ENCODE results near the gene COX7A2L. TPM values are rescaled to one million over a fixed set of nuclear protein-coding genes. Genes with fewer than 3 reads are reported as not detected.

COX7A2L gene
- polyA plus RNA-seq, 1 donor (not counting 4 experiments of a cell fraction or from before 2014, with no cell fraction given): 172 TPM

GRCh38 chr2:42328148-42328833 lies 32.7 kb downstream of the COX7A2L start:
- peaks cover 9% of the 10 kb centered on the region for H3K4me1 ChIP-seq (ENCODE audit: control insufficient read depth, extremely low read depth, insufficient read depth, low read length)
- DNase-seq (ENCODE audit: low read depth, low spot score): no peak
- H3K27ac ChIP-seq (ENCODE audit: control insufficient read depth, insufficient read depth, low read length): no peak overlapping the region
- peaks cover 3 to 16% of the 10 kb centered on the region in 2 experiments for H3K36me3 ChIP-seq (ENCODE audit: control insufficient read depth in 2 of 2, extremely low read depth in 1 of 2, insufficient read depth in 2 of 2, low read length in 2 of 2)
- H2AFZ ChIP-seq (ENCODE audit: control insufficient read depth, low read length): no peak overlapping the region
- H3K9ac ChIP-seq (ENCODE audit: control insufficient read depth, extremely low read depth, insufficient read depth, low read length): no peak overlapping the region
- TF ChIP-seq EZH2 (IDR thresholded peaks at IDR 0.05; ENCODE audit: low read length): no peak
- TF ChIP-seq CTCF (optimal IDR thresholded peaks at IDR 0.05 in 1 of 3, IDR thresholded peaks at IDR 0.05 in 1 of 3, conservative IDR thresholded peaks at IDR 0.05 in 1 of 3; ENCODE audit: extremely low read depth in 1 of 3, insufficient read depth in 2 of 3, low read length in 3 of 3): peak in 2 of 3 experiments; percentile 5 to 35
- dilution Hi-C loops (cut with MboI; ENCODE audit: extremely low pct_ligation_motif_present, low sequenced_read_pairs): no loop called here
- FAIRE-seq: no peak
- no peaks in the 10 kb centered on the region for H4K20me1 ChIP-seq (ENCODE audit: control insufficient read depth, extremely low read depth, insufficient read depth, low read length)
- H3K4me3 ChIP-seq (ENCODE audit: control insufficient read depth in 2 of 3, extremely low read depth in 1 of 3, insufficient read depth in 2 of 3, low read depth in 1 of 3, low read length in 3 of 3): no peak overlapping the region
- no peaks in the 10 kb centered on the region for H3K79me2 ChIP-seq (ENCODE audit: control insufficient read depth, insufficient read depth, low read length)
- H3K9me1 ChIP-seq (ENCODE audit: control insufficient read depth, extremely low read depth, insufficient read depth, low read length): no peaks in the 10 kb centered on the region
- H3K9me3 ChIP-seq (ENCODE audit: control insufficient read depth, low read depth, low read length): no peaks in the 10 kb centered on the region
- H3K4me2 ChIP-seq (ENCODE audit: control insufficient read depth, extremely low read depth, insufficient read depth, low read depth, low read length): no peak overlapping the region
- H3K27me3 ChIP-seq (ENCODE audit: control insufficient read depth, extremely low read depth, insufficient read depth, low read length): no peaks in the 10 kb centered on the region

- Histone ChIP-seq H4K20me1 (ENCODE audit: control insufficient read depth, extremely low read depth, insufficient read depth, low read length) (no peaks in the 10 kb centered on the region), H3K9me3 (ENCODE audit: control insufficient read depth, low read depth, low read length) (no peaks in the 10 kb centered on the region), H3K79me2 (ENCODE audit: control insufficient read depth, insufficient read depth, low read length) (no peaks in the 10 kb centered on the region), H3K4me2 (ENCODE audit: control insufficient read depth, extremely low read depth, insufficient read depth, low read depth, low read length) (no peak overlapping the region), H3K9ac (ENCODE audit: control insufficient read depth, extremely low read depth, insufficient read depth, low read length) (no peak overlapping the region), H3K9me1 (ENCODE audit: control insufficient read depth, extremely low read depth, insufficient read depth, low read length) (no peaks in the 10 kb centered on the region), H3K4me1 (ENCODE audit: control insufficient read depth, extremely low read depth, insufficient read depth, low read length) (peaks cover 8% of the 10 kb centered on the region), H2AFZ (ENCODE audit: control insufficient read depth, low read length) (no peak overlapping the region), H3K27ac (ENCODE audit: control insufficient read depth, insufficient read depth, low read length) (no peak overlapping the region), H3K27me3 (ENCODE audit: control insufficient read depth, extremely low read depth, insufficient read depth, low read length) (no peaks in the 10 kb centered on the region), H3K4me3 (ENCODE audit: control insufficient read depth in 2 of 3, extremely low read depth in 1 of 3, insufficient read depth in 2 of 3, low read depth in 1 of 3, low read length in 3 of 3) (no peak overlapping the region), H3K36me3 (ENCODE audit: control insufficient read depth in 2 of 2, extremely low read depth in 1 of 2, insufficient read depth in 2 of 2, low read length in 2 of 2) (peaks cover 3 to 13% of the 10 kb centered on the region in 2 experiments)
- dilution Hi-C loops (cut with MboI; ENCODE audit: extremely low pct_ligation_motif_present, low sequenced_read_pairs): no loop called here
- no peak for TF ChIP-seq CTCF (optimal IDR thresholded peaks at IDR 0.05 in 1 of 3, IDR thresholded peaks at IDR 0.05 in 1 of 3, conservative IDR thresholded peaks at IDR 0.05 in 1 of 3; ENCODE audit: extremely low read depth in 1 of 3, insufficient read depth in 2 of 3, low read length in 3 of 3)
- TF ChIP-seq EZH2 (IDR thresholded peaks at IDR 0.05; ENCODE audit: low read length): no peak
- DNase-seq (ENCODE audit: low read depth, low spot score) (no peak), FAIRE-seq (peak; percentile 32)
These were observed 33.9 kb downstream of the COX7A2L start for GRCh38 chr2:42327125-42327524.

Measured in keratinocyte (primary cell).